Measurements from ENCODE around the gene ACOX1.

DNA sequence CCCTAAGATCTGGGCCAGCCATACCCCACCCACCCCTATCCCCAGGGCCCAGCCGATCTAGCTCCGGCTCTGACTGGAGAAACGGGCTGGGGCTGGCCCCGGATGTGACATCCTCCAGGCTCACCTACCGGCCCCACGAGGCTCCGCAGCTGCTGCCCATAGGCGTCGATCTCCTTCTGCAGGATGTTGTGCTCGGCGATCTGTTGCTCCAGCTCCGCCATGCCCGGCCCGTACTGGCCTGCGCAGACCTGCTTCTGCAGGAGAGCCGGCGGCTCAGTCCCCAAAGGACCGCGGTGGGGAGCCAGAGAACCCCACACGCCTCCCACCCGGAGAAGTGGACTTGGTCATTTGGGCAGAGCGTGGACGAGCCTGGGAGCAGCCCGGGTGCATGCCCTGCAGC, 43.3 kb upstream of the ACOX1 start:
- TF ChIP-seq, protein P1, sequence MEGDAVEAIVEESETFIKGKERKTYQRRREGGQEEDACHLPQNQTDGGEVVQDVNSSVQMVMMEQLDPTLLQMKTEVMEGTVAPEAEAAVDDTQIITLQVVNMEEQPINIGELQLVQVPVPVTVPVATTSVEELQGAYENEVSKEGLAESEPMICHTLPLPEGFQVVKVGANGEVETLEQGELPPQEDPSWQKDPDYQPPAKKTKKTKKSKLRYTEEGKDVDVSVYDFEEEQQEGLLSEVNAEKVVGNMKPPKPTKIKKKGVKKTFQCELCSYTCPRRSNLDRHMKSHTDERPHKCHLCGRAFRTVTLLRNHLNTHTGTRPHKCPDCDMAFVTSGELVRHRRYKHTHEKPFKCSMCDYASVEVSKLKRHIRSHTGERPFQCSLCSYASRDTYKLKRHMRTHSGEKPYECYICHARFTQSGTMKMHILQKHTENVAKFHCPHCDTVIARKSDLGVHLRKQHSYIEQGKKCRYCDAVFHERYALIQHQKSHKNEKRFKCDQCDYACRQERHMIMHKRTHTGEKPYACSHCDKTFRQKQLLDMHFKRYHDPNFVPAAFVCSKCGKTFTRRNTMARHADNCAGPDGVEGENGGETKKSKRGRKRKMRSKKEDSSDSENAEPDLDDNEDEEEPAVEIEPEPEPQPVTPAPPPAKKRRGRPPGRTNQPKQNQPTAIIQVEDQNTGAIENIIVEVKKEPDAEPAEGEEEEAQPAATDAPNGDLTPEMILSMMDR (conservative IDR thresholded peaks at IDR 0.05; ENCODE audit: low read depth, low read length): no peak
- TF ChIP-seq EZH2 (IDR thresholded peaks at IDR 0.05; ENCODE audit: borderline replicate concordance, low read depth, low read length, poor library complexity, severe bottlenecking): no peak
